GM21447 (cell line): ENCODE data around the gene NDUFAF8.

Experiments
- ATAC-seq: cut with Tn5 transposase; IDR thresholded peaks from one replicate; pipeline ENCODE4 v1.9.1; 2021; ENCODE audit not compliant: unreplicated experiment

Gene NDUFAF8

GRCh38 chr17:81250286-81251093 is 11.4 kb downstream of the NDUFAF8 start:
- no peak for ATAC-seq

- ATAC-seq, result no peak
Measured at GRCh38 chr17:81251094-81251708, 12.1 kb downstream of the NDUFAF8 start.

GRCh38 chr17:81251709-81252301 is 12.7 kb downstream of the NDUFAF8 start:
- ATAC-seq, result no peak

- no peak for ATAC-seq
Measured at GRCh38 chr17:81252326-81252986, 13.3 kb downstream of the NDUFAF8 start.

GRCh38 chr17:81252987-81253329 is 13.8 kb downstream of the NDUFAF8 start:
- ATAC-seq, result no peak

GRCh38 chr17:81253358-81254131 is 14.4 kb downstream of the NDUFAF8 start:
- ATAC-seq, result no peak

- ATAC-seq, result no peak
Measured at GRCh38 chr17:81254955-81255717, 16.0 kb downstream of the NDUFAF8 start.

GRCh38 chr17:81256616-81257015 is 17.5 kb downstream of the NDUFAF8 start:
- ATAC-seq, result no peak

- ATAC-seq, result no peak
Measured at GRCh38 chr17:81257533-81257932, 18.4 kb downstream of the NDUFAF8 start.

- ATAC-seq, result no peak
Measured at GRCh38 chr17:81258292-81258691, 19.2 kb downstream of the NDUFAF8 start.

- ATAC-seq, result no peak
Measured at GRCh38 chr17:81259058-81259605, 20.0 kb downstream of the NDUFAF8 start.

- ATAC-seq, result no peak
Measured at GRCh38 chr17:81260171-81260570, 21.1 kb downstream of the NDUFAF8 start.

GRCh38 chr17:81260641-81261040 is 21.5 kb downstream of the NDUFAF8 start:
- no peak for ATAC-seq

- ATAC-seq, result no peak
Measured at GRCh38 chr17:81261096-81261495, 22.0 kb downstream of the NDUFAF8 start.

- ATAC-seq, result no peak
Measured at GRCh38 chr17:81261582-81262336, 22.6 kb downstream of the NDUFAF8 start.

- no peak for ATAC-seq
Measured at GRCh38 chr17:81263371-81264181, 24.5 kb downstream of the NDUFAF8 start.

- no peak for ATAC-seq
Measured at GRCh38 chr17:81264640-81265039, 25.5 kb downstream of the NDUFAF8 start.

GRCh38 chr17:81265576-81265975 is 26.5 kb downstream of the NDUFAF8 start:
- no peak for ATAC-seq
